Measurements from ENCODE around the gene ZNF740.
A peak's percentile ranks its signal among the peaks of the same experiment; 100 is the strongest.

Gene ZNF740

GRCh38 chr12:53190108-53190729 lies 9.7 kb downstream of the ZNF740 start:
- no peaks in the 10 kb centered on the region for H3K27me3 ChIP-seq (replicated peaks; ENCODE audit: control insufficient read depth, insufficient read depth, low read length)

GRCh38 chr12:53191096-53191884 lies 10.8 kb downstream of the ZNF740 start:
- Histone ChIP-seq H3K36me3 (ENCODE audit: control insufficient read depth, insufficient read depth, low read length) (peaks cover 57% of the 10 kb centered on the region), H3K4me3 (replicated peaks; ENCODE audit: low read depth, low read length) (no peak overlapping the region), H3K27me3 (replicated peaks; ENCODE audit: control insufficient read depth, insufficient read depth, low read length) (no peaks in the 10 kb centered on the region)
- TF ChIP-seq, protein P1, sequence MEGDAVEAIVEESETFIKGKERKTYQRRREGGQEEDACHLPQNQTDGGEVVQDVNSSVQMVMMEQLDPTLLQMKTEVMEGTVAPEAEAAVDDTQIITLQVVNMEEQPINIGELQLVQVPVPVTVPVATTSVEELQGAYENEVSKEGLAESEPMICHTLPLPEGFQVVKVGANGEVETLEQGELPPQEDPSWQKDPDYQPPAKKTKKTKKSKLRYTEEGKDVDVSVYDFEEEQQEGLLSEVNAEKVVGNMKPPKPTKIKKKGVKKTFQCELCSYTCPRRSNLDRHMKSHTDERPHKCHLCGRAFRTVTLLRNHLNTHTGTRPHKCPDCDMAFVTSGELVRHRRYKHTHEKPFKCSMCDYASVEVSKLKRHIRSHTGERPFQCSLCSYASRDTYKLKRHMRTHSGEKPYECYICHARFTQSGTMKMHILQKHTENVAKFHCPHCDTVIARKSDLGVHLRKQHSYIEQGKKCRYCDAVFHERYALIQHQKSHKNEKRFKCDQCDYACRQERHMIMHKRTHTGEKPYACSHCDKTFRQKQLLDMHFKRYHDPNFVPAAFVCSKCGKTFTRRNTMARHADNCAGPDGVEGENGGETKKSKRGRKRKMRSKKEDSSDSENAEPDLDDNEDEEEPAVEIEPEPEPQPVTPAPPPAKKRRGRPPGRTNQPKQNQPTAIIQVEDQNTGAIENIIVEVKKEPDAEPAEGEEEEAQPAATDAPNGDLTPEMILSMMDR (IDR thresholded peaks at IDR 0.05; ENCODE audit: insufficient read depth, low read length, poor library complexity, severe bottlenecking): no peak
- DNase-seq (ENCODE audit: extremely low read depth, insufficient read length): no peak

More at GRCh38 chr12:53190108-53190729, 9.7 kb downstream of the ZNF740 start:
- H3K36me3 ChIP-seq (ENCODE audit: control insufficient read depth, insufficient read depth, low read length): peaks cover 53% of the 10 kb centered on the region
- no peak overlapping the region for H3K4me3 ChIP-seq (replicated peaks; ENCODE audit: low read depth, low read length)
- no peak for DNase-seq (ENCODE audit: extremely low read depth, insufficient read length)
- TF ChIP-seq, protein P1 (IDR thresholded peaks at IDR 0.05; ENCODE audit: insufficient read depth, low read length, poor library complexity, severe bottlenecking): peak; percentile 84

GRCh38 chr12:53191885-53192530 lies 11.5 kb downstream of the ZNF740 start:
- Histone ChIP-seq H3K36me3 (ENCODE audit: control insufficient read depth, insufficient read depth, low read length) (peaks cover 61% of the 10 kb centered on the region), H3K4me3 (replicated peaks; ENCODE audit: low read depth, low read length) (no peak overlapping the region), H3K27me3 (replicated peaks; ENCODE audit: control insufficient read depth, insufficient read depth, low read length) (no peaks in the 10 kb centered on the region)
- TF ChIP-seq, protein P1 (IDR thresholded peaks at IDR 0.05; ENCODE audit: insufficient read depth, low read length, poor library complexity, severe bottlenecking): no peak
- DNase-seq (ENCODE audit: extremely low read depth, insufficient read length): no peak

DNA sequence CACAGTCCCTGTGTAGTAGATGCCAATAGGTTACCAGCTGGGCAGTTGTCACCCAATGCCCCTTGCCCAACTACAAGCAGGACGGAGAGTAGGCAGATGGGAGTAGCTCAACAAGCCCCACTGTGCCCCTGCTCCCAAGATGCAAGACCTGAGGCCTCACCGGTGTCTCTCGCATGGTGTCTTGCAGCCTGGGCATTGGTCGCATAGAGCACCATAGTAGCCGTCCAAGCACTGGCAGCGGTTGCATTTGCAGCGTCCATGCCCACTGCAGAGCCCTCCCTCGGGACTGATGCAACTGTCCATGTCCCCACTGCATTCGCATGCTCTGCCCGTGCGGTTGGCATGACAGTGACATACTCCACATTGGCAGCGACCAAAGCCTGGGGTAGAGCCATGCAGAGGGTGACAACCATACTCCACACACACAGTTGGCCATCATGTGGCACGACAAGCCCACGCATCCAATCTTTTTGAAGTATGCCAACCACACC lies 12.1 kb downstream of the ZNF740 start:
- H3K4me3 ChIP-seq (replicated peaks; ENCODE audit: low read depth, low read length): no peak overlapping the region
- DNase-seq (ENCODE audit: extremely low read depth, insufficient read length): no peak
- H3K36me3 ChIP-seq (ENCODE audit: control insufficient read depth, insufficient read depth, low read length): peaks cover 67% of the 10 kb centered on the region

DNA sequence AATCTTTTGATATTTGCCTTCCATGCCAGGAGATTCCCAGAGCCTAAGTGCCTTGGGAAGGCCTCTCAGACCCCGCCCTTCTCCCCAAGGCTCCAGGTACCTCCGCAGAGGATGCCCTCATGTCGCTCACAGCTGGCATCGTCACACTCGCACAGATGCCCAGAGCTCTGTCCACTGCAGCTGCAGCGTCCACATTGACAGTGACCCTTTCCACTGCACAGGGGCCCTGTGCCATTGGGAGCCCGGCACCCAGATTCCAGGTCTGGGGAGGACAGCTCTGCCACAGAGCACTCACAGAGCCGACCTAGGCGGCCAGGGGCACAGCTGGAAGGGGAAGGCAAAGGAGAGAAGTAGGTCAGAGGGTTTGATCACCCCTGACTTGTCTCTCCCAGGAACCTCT lies 12.5 kb downstream of the ZNF740 start:
- Histone ChIP-seq H3K27me3 (replicated peaks; ENCODE audit: control insufficient read depth, insufficient read depth, low read length) (no peaks in the 10 kb centered on the region), H3K36me3 (ENCODE audit: control insufficient read depth, insufficient read depth, low read length) (peaks cover 65% of the 10 kb centered on the region), H3K4me3 (replicated peaks; ENCODE audit: low read depth, low read length) (no peak overlapping the region)
- TF ChIP-seq, protein P1 (IDR thresholded peaks at IDR 0.05; ENCODE audit: insufficient read depth, low read length, poor library complexity, severe bottlenecking): no peak
- DNase-seq (ENCODE audit: extremely low read depth, insufficient read length): no peak

More for the DNA sequence above, 12.1 kb downstream of the ZNF740 start:
- TF ChIP-seq, protein P1 (IDR thresholded peaks at IDR 0.05; ENCODE audit: insufficient read depth, low read length, poor library complexity, severe bottlenecking): no peak
- no peaks in the 10 kb centered on the region for H3K27me3 ChIP-seq (replicated peaks; ENCODE audit: control insufficient read depth, insufficient read depth, low read length)

Measured in GM06990 (cell line).